DND-41 (cell line): ENCODE data around the gene TLE1.
"Not testable (repeated sequence)": the region's sequence is repeated elsewhere in the genome, so short reads cannot be mapped to it uniquely, and the experiment has no call there.

ENCODE experiments used
- ATAC-seq: fragments of 200-7000 bp; cut with Tn5 transposase; 3 replicates; pipeline ENCODE4 v1.9.1; 2021; ENCODE audit warnings: low read depth; ENCODE audit not compliant: insufficient read depth
- DNase-seq: peaks from one replicate; pipeline ENCODE4 v3.0.0-alpha.2; 2020
- H2AFZ ChIP-seq: 2 replicates; pipeline ENCODE4 v1.6.0; 2012; ENCODE audit warnings: low read depth, low read length
- H3K27ac ChIP-seq: 2 replicates; pipeline ENCODE4 v1.5.1; 2012; ENCODE audit warnings: low read length, inconsistent platforms
- H3K27me3 ChIP-seq: fragments of 200-600 bp; sonication (generic); 2 replicates; pipeline ENCODE4 v1.6.0; 2012; ENCODE audit warnings: low read length, mild to moderate bottlenecking, inconsistent platforms; ENCODE audit not compliant: insufficient read depth, poor library complexity
- H3K36me3 ChIP-seq: 2 replicates; pipeline ENCODE4 v1.5.1; 2012; ENCODE audit warnings: low read length, inconsistent platforms; ENCODE audit not compliant: insufficient read depth
- H3K4me1 ChIP-seq: 2 replicates; pipeline ENCODE4 v1.5.1; 2012; ENCODE audit warnings: mild to moderate bottlenecking, low read length; ENCODE audit not compliant: insufficient read depth
- H3K4me2 ChIP-seq: 2 replicates; pipeline ENCODE4 v1.6.0; 2012; ENCODE audit warnings: mild to moderate bottlenecking, moderate library complexity, low read length, inconsistent platforms; ENCODE audit not compliant: insufficient read depth
- H3K4me3 ChIP-seq, 2 experiments: fragments of 200-600 bp in 1 of 2; shearing (Covaris generic) in 1 of 2; 2 replicates each; pipeline ENCODE4 v1.5.1; 2012 to 2016; ENCODE audit warnings: inconsistent platforms in 2 of 2, low read length in 2 of 2, mild to moderate bottlenecking in 2 of 2, low read depth in 1 of 2, moderate library complexity in 1 of 2
- H3K79me2 ChIP-seq: 2 replicates; pipeline ENCODE4 v1.6.0; 2012; ENCODE audit warnings: low read length, inconsistent platforms; ENCODE audit not compliant: insufficient read depth
- H3K9ac ChIP-seq: 2 replicates; pipeline ENCODE4 v1.6.0; 2012; ENCODE audit warnings: low read depth, mild to moderate bottlenecking, inconsistent platforms, low read length, moderate library complexity
- H3K9me3 ChIP-seq: 2 replicates; pipeline ENCODE4 v1.5.1; 2012; ENCODE audit warnings: low read length, moderate library complexity, mild to moderate bottlenecking, inconsistent platforms; ENCODE audit not compliant: insufficient read depth, severe bottlenecking
- H4K20me1 ChIP-seq: 2 replicates; pipeline ENCODE4 v1.6.0; 2012; ENCODE audit warnings: low read length; ENCODE audit not compliant: insufficient read depth
- CTCF ChIP-seq: IDR thresholded peaks from 2 replicates; pipeline ENCODE4 v1.5.1; 2012; ENCODE audit warnings: borderline replicate concordance, low read length, moderate library complexity, mild to moderate bottlenecking; ENCODE audit not compliant: poor library complexity, severe bottlenecking; ENCODE audit errors: extremely low read depth
- EZH2 ChIP-seq: IDR thresholded peaks from 3 replicates; pipeline ENCODE4 v1.6.1; 2012; ENCODE audit warnings: borderline replicate concordance, low read depth, mild to moderate bottlenecking, moderate library complexity, low read length, inconsistent platforms; ENCODE audit not compliant: severe bottlenecking

The TLE1 gene

GRCh38 chr9:81596679-81597418, 92.5 kb downstream of the TLE1 start:
- no peaks in the 10 kb centered on the region for H3K79me2 ChIP-seq
- no peaks in the 10 kb centered on the region for H3K9me3 ChIP-seq
- peak overlapping the region; percentile 53 for H3K9ac ChIP-seq
- no peaks in the 10 kb centered on the region for H3K27me3 ChIP-seq
- H4K20me1 ChIP-seq = no peaks in the 10 kb centered on the region
- DNase-seq = peak; percentile 49
- peaks cover 34% of the 10 kb centered on the region for H3K4me1 ChIP-seq
- TF ChIP-seq EZH2 (no peak), CTCF (no peak)
- peak overlapping the region in 1 of 2 experiments; percentile 30; a peak in 2 of 4 replicates for H3K4me3 ChIP-seq
- H3K27ac ChIP-seq = peak overlapping the region; percentile 88
- H2AFZ ChIP-seq = peak overlapping the region; percentile 63
- peak; percentile 83 for ATAC-seq
- peak overlapping the region; percentile 60 for H3K4me2 ChIP-seq
- peaks cover 3% of the 10 kb centered on the region; the same call in 1 of the 2 replicates for H3K36me3 ChIP-seq

GRCh38 chr9:81595887-81596543, 93.3 kb downstream of the TLE1 start:
- H2AFZ ChIP-seq = no peak overlapping the region
- H3K4me1 ChIP-seq = peaks cover 34% of the 10 kb centered on the region
- no peaks in the 10 kb centered on the region for H4K20me1 ChIP-seq
- H3K4me3 ChIP-seq = 0 out of 4 replicates have a peak overlapping the region, but pooled peaks of 1 of the 2 experiments have one; percentile 15
- H3K9ac ChIP-seq = peak overlapping the region; percentile 53; the same call in 1 of the 2 replicates
- peak overlapping the region; percentile 60 for H3K4me2 ChIP-seq
- H3K27ac ChIP-seq = peak overlapping the region; percentile 88
- ATAC-seq = no peak
- TF ChIP-seq CTCF (no peak), EZH2 (no peak)
- no peaks in the 10 kb centered on the region for H3K27me3 ChIP-seq
- H3K79me2 ChIP-seq = no peaks in the 10 kb centered on the region
- no peaks in the 10 kb centered on the region for H3K9me3 ChIP-seq
- DNase-seq = no peak
- H3K36me3 ChIP-seq = peaks cover 5% of the 10 kb centered on the region; the same call in 1 of the 2 replicates

- peaks cover 34% of the 10 kb centered on the region for H3K4me1 ChIP-seq
- H4K20me1 ChIP-seq, H3K27ac ChIP-seq, H3K36me3 ChIP-seq, ATAC-seq, H3K4me3 ChIP-seq, H3K27me3 ChIP-seq, H2AFZ ChIP-seq, H3K4me2 ChIP-seq, H3K9ac ChIP-seq, H3K9me3 ChIP-seq, DNase-seq, H3K79me2 ChIP-seq: not testable (repeated sequence)
Observed at GRCh38 chr9:81595293-81595692, 94.1 kb downstream of the TLE1 start.

GRCh38 chr9:81594415-81594814, 94.9 kb downstream of the TLE1 start:
- TF ChIP-seq EZH2 = no peak
- no peak for TF ChIP-seq CTCF
- H3K27me3 ChIP-seq = no peaks in the 10 kb centered on the region
- H3K4me2 ChIP-seq = no peak overlapping the region
- ATAC-seq = no peak
- peaks cover 8% of the 10 kb centered on the region for H3K36me3 ChIP-seq
- H3K4me3 ChIP-seq = no peak overlapping the region
- peaks cover 34% of the 10 kb centered on the region for H3K4me1 ChIP-seq
- no peaks in the 10 kb centered on the region for H4K20me1 ChIP-seq
- no peak for DNase-seq
- H3K9ac ChIP-seq = no peak overlapping the region
- H3K9me3 ChIP-seq = no peaks in the 10 kb centered on the region
- H2AFZ ChIP-seq = no peak overlapping the region
- H3K79me2 ChIP-seq = no peaks in the 10 kb centered on the region
- no peak overlapping the region for H3K27ac ChIP-seq
